OCI-LY7 (cell line): ENCODE measurements around the gene CASKIN1. TPM values are rescaled to one million over a fixed set of nuclear protein-coding genes. Genes with fewer than 3 reads are reported as not detected.

Experiments
- BruUV-seq: library from RNA; stranded (reverse); fragments of 400-500 nt; replicated peaks from 2 replicates; lab custom pipeline; 2021; lab: Mats Ljungman, UMichigan
- CTCF ChIA-PET: fragments of 300-600 bp; sonication (Branson Sonifier 250); formaldehyde crosslinking; loops from one replicate; lab custom pipeline; 2022; ENCODE audit warnings: antibody characterized with exemption; ENCODE audit not compliant: unreplicated experiment; lab: Charles Lee
- POLR2A ChIA-PET: fragments of 300-600 bp; sonication (Branson Sonifier 250); formaldehyde crosslinking; loops from one replicate; lab custom pipeline; 2022; ENCODE audit warnings: antibody characterized with exemption; lab: Charles Lee
- DNase-seq: peaks from one replicate; pipeline ENCODE4 v3.0.0-alpha.2; 2015; ENCODE audit warnings: low spot score
- H2AFZ ChIP-seq: fragments of 200-600 bp; sonication (generic), shearing (Covaris generic); 2 replicates; pipeline ENCODE4 v1.6.1; 2014; ENCODE audit warnings: mild to moderate bottlenecking, antibody characterized with exemption, low read length, moderate library complexity
- H3K27ac ChIP-seq: fragments of 200-600 bp; sonication (generic); 2 replicates; pipeline ENCODE4 v1.5.1; 2014; ENCODE audit warnings: mixed run types, low read depth, mild to moderate bottlenecking, moderate library complexity, low read length, inconsistent platforms; ENCODE audit not compliant: poor library complexity, severe bottlenecking
- H3K36me3 ChIP-seq: fragments of 200-600 bp; sonication (generic); 2 replicates; pipeline ENCODE4 v1.6.1; 2014; ENCODE audit warnings: mild to moderate bottlenecking, antibody characterized with exemption, low read length, moderate library complexity, mixed read lengths; ENCODE audit not compliant: insufficient read depth
- H3K4me1 ChIP-seq: fragments of 200-600 bp; sonication (generic); 2 replicates; pipeline ENCODE4 v1.5.1; 2014; ENCODE audit warnings: mild to moderate bottlenecking, low read length; ENCODE audit not compliant: insufficient read depth, poor library complexity, severe bottlenecking
- H3K4me2 ChIP-seq: fragments of 200-600 bp; sonication (generic); 2 replicates; pipeline ENCODE4 v1.6.1; 2014; ENCODE audit warnings: mild to moderate bottlenecking, low read length
- H3K4me3 ChIP-seq: fragments of 200-600 bp; sonication (generic); 2 replicates; pipeline ENCODE4 v1.5.1; 2014; ENCODE audit warnings: mild to moderate bottlenecking, low read depth, low read length; ENCODE audit not compliant: poor library complexity, severe bottlenecking
- H3K79me2 ChIP-seq: fragments of 200-600 bp; sonication (generic); 2 replicates; pipeline ENCODE4 v1.6.1; 2016; ENCODE audit warnings: low read depth, mild to moderate bottlenecking, low read length, moderate library complexity, mixed read lengths; ENCODE audit not compliant: insufficient read depth
- H3K9me2 ChIP-seq: fragments of 200-600 bp; sonication (generic); 2 replicates; pipeline ENCODE4 v1.6.1; 2016; ENCODE audit warnings: mild to moderate bottlenecking, low read length, mixed read lengths; ENCODE audit not compliant: insufficient read depth
- H3K9me3 ChIP-seq: fragments of 200-600 bp; sonication (generic); 2 replicates; pipeline ENCODE4 v1.6.1; 2014; ENCODE audit warnings: mild to moderate bottlenecking, mixed run types, low read length, mixed read lengths
- H4K20me1 ChIP-seq: fragments of 200-600 bp; sonication (generic); 2 replicates; pipeline ENCODE4 v1.6.1; 2014; ENCODE audit warnings: mild to moderate bottlenecking, antibody characterized with exemption, low read length, moderate library complexity, mixed read lengths; ENCODE audit not compliant: insufficient read depth
- CTCF ChIP-seq: fragments of 200-600 bp; sonication (generic); conservative IDR thresholded peaks from 2 replicates; pipeline ENCODE4 v1.5.1; 2014; ENCODE audit warnings: mild to moderate bottlenecking, antibody characterized with exemption, low read length, moderate library complexity, mixed read lengths
- EZH2phosphoT487 ChIP-seq: fragments of 200-600 bp; sonication (generic); IDR thresholded peaks from 2 replicates; pipeline ENCODE4 v1.6.1; 2018; ENCODE audit warnings: low read depth, borderline replicate concordance, mild to moderate bottlenecking, mixed run types, antibody characterized with exemption, low read length, moderate library complexity, mixed read lengths
- intact Hi-C: fragments of 100-400 bp; cut with micrococcal nuclease; formaldehyde crosslinking; loops from one replicate; pipeline ENCODE4 v1.10.0; 2022; ENCODE audit not compliant: unreplicated experiment
- total RNA-seq, 2 experiments: library from RNA; depleted of rRNA in 1 of 2; stranded (reverse); fragments of >200 nt in 1 of 2; shearing (Covaris generic) in 1 of 2; gene quantifications; 2 replicates each; pipeline ENCODE4 v1.2.3, GENCODE V29; 2014 to 2022

Gene CASKIN1
- total RNA-seq, 2 experiments from 2014 or later = 0.06 to 0.09 TPM

DNA sequence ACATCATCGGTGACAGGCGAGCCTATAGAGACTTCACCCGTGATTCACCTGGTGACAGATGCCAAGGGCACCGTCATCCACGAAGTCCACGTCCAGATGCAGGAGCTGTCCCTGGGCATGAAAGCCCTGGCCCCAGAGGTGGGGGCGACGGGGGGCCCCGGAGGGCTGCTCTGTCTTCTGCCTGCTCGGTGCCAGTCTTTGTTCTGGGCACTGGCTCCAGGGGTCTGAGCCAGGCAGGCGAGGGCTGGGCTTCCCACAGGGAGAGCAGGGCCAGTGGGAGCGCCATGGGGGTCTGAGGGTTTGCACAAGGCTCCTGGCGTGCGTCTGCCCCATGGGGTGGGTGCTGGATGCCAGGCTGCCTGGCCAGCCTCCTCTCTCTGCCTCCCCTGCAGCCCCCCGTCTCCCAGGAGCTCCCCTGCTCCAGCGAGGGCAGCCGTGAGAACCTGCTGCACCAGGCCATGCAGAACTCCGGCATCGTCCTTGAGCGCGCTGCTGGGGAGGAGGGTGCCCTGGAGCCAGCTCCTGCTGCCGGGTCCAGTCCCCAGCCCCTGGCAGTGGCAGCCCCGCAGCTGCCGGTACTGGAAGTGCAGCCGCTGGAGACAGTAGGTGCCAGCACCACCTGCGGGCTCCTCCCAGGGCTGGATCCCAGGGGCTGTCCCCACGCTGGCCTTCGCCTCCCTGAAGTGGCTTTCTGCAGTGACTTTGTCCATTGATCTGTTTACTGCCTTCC, 36.8 kb upstream of the CASKIN1 start:
- peaks cover 79% of the 10 kb centered on the region for H3K36me3 ChIP-seq
- CTCF ChIA-PET = no interaction called here
- TF ChIP-seq EZH2phosphoT487 (no peak), CTCF (no peak)

GRCh38 chr16:2232094-2232990, 35.9 kb upstream of the CASKIN1 start:
- H3K9me2 ChIP-seq = no peaks in the 10 kb centered on the region
- POLR2A ChIA-PET = no interaction called here
- H3K36me3 ChIP-seq = peaks cover 76% of the 10 kb centered on the region
- no peaks in the 10 kb centered on the region for H3K9me3 ChIP-seq
- H3K4me1 ChIP-seq = no peaks in the 10 kb centered on the region
- CTCF ChIA-PET = no interaction called here
- H2AFZ ChIP-seq = no peak overlapping the region
- intact Hi-C loops = no loop called here
- TF ChIP-seq EZH2phosphoT487 (no peak), CTCF (no peak)
- H4K20me1 ChIP-seq = no peaks in the 10 kb centered on the region
- no peaks in the 10 kb centered on the region for H3K79me2 ChIP-seq
- no TSS peak for BruUV-seq
- DNase-seq = no peak
- no peak overlapping the region for H3K4me2 ChIP-seq
- no peak overlapping the region for H3K27ac ChIP-seq
- H3K4me3 ChIP-seq = no peak overlapping the region

More for the DNA sequence above, 36.8 kb upstream of the CASKIN1 start:
- no peaks in the 10 kb centered on the region for H3K79me2 ChIP-seq
- no peaks in the 10 kb centered on the region for H3K9me2 ChIP-seq
- no peak for DNase-seq
- H4K20me1 ChIP-seq = no peaks in the 10 kb centered on the region
- intact Hi-C loops = no loop called here
- H3K4me1 ChIP-seq = no peaks in the 10 kb centered on the region
- no peak overlapping the region for H3K4me3 ChIP-seq
- H3K4me2 ChIP-seq = no peak overlapping the region
- no peaks in the 10 kb centered on the region for H3K9me3 ChIP-seq
- no peak overlapping the region for H2AFZ ChIP-seq
- BruUV-seq = no TSS peak
- POLR2A ChIA-PET = no interaction called here
- H3K27ac ChIP-seq = no peak overlapping the region
